ENCODE data around the gene ANKRD53.

The ANKRD53 gene

GRCh38 chr2:70936979-70937811 lies 41.2 kb upstream of the ANKRD53 start:
- Histone ChIP-seq H3K4me1 (ENCODE audit: low read depth, poor library complexity, severe bottlenecking) (no peaks in the 10 kb centered on the region), H4K20me1 (ENCODE audit: insufficient read depth) (no peaks in the 10 kb centered on the region)
- no peak for TF ChIP-seq CTCF (conservative IDR thresholded peaks at IDR 0.05; ENCODE audit: low read depth, low read length)

GRCh38 chr2:70937866-70938585 lies 40.4 kb upstream of the ANKRD53 start:
- Histone ChIP-seq H3K4me3 (IDR thresholded peaks at IDR 0.05; ENCODE audit: insufficient read depth, low read depth, low read length) (no peak overlapping the region), H3K4me1 (ENCODE audit: low read depth, poor library complexity, severe bottlenecking) (no peaks in the 10 kb centered on the region), H3K4me2 (no peak overlapping the region), H4K20me1 (ENCODE audit: insufficient read depth) (no peaks in the 10 kb centered on the region), H3K9ac (no peak overlapping the region), H3K27ac (no peak overlapping the region), H3K27me3 (ENCODE audit: insufficient read depth, low read depth) (no peaks in the 10 kb centered on the region), H3K36me3 (ENCODE audit: insufficient read depth) (no peaks in the 10 kb centered on the region), H2AFZ (ENCODE audit: low read depth) (no peak overlapping the region), H3K79me2 (ENCODE audit: insufficient read depth, low read depth) (no peaks in the 10 kb centered on the region)
- no peak for TF ChIP-seq CTCF (conservative IDR thresholded peaks at IDR 0.05; ENCODE audit: low read depth, low read length)

More at GRCh38 chr2:70936979-70937811, 41.2 kb upstream of the ANKRD53 start:
- Histone ChIP-seq H3K27me3 (ENCODE audit: insufficient read depth, low read depth) (no peaks in the 10 kb centered on the region), H3K9ac (no peak overlapping the region), H2AFZ (ENCODE audit: low read depth) (no peak overlapping the region), H3K27ac (no peak overlapping the region), H3K36me3 (ENCODE audit: insufficient read depth) (no peaks in the 10 kb centered on the region), H3K4me3 (IDR thresholded peaks at IDR 0.05; ENCODE audit: insufficient read depth, low read depth, low read length) (no peak overlapping the region), H3K79me2 (ENCODE audit: insufficient read depth, low read depth) (no peaks in the 10 kb centered on the region), H3K4me2 (no peak overlapping the region)

- Histone ChIP-seq H3K27ac (no peak overlapping the region), H3K27me3 (ENCODE audit: insufficient read depth, low read depth) (no peaks in the 10 kb centered on the region), H3K9ac (no peak overlapping the region), H3K79me2 (ENCODE audit: insufficient read depth, low read depth) (no peaks in the 10 kb centered on the region), H2AFZ (ENCODE audit: low read depth) (no peak overlapping the region), H3K4me2 (no peak overlapping the region), H4K20me1 (ENCODE audit: insufficient read depth) (no peaks in the 10 kb centered on the region), H3K36me3 (ENCODE audit: insufficient read depth) (no peaks in the 10 kb centered on the region), H3K4me1 (ENCODE audit: low read depth, poor library complexity, severe bottlenecking) (no peaks in the 10 kb centered on the region), H3K4me3 (IDR thresholded peaks at IDR 0.05; ENCODE audit: insufficient read depth, low read depth, low read length) (no peak overlapping the region)
- TF ChIP-seq CTCF (conservative IDR thresholded peaks at IDR 0.05; ENCODE audit: low read depth, low read length): no peak
Measured at GRCh38 chr2:70938586-70938950, 39.9 kb upstream of the ANKRD53 start.

- no peaks in the 10 kb centered on the region for H3K36me3 ChIP-seq (ENCODE audit: insufficient read depth)
- no peak for TF ChIP-seq CTCF (conservative IDR thresholded peaks at IDR 0.05; ENCODE audit: low read depth, low read length)
- no peaks in the 10 kb centered on the region for H3K4me1 ChIP-seq (ENCODE audit: low read depth, poor library complexity, severe bottlenecking)
- no peak overlapping the region for H3K4me2 ChIP-seq
- no peaks in the 10 kb centered on the region for H3K79me2 ChIP-seq (ENCODE audit: insufficient read depth, low read depth)
- no peak overlapping the region for H3K9ac ChIP-seq
- no peak overlapping the region for H3K4me3 ChIP-seq (IDR thresholded peaks at IDR 0.05; ENCODE audit: insufficient read depth, low read depth, low read length)
- no peak overlapping the region for H3K27ac ChIP-seq
- H3K27me3 ChIP-seq (ENCODE audit: insufficient read depth, low read depth): no peaks in the 10 kb centered on the region
- no peaks in the 10 kb centered on the region for H4K20me1 ChIP-seq (ENCODE audit: insufficient read depth)
- H2AFZ ChIP-seq (ENCODE audit: low read depth): no peak overlapping the region
Measured at GRCh38 chr2:70939001-70939838, 39.2 kb upstream of the ANKRD53 start.

Data from KMS-11 (cell line).